GM20431 (cell line): Measurements from ENCODE around the gene FGFR1OP2.

Experiments used
- in situ Hi-C: fragments of 300-500 bp; cut with MseI, MboI; formaldehyde crosslinking; loops from one replicate; pipeline ENCODE4 v1.15.0; 2020; ENCODE audit warnings: low sequenced_read_pairs; ENCODE audit not compliant: unreplicated experiment

The FGFR1OP2 gene

GRCh38 chr12:27000961-27001360, 62.7 kb downstream of the FGFR1OP2 start:
- in situ Hi-C loops = no loop called here

DNA sequence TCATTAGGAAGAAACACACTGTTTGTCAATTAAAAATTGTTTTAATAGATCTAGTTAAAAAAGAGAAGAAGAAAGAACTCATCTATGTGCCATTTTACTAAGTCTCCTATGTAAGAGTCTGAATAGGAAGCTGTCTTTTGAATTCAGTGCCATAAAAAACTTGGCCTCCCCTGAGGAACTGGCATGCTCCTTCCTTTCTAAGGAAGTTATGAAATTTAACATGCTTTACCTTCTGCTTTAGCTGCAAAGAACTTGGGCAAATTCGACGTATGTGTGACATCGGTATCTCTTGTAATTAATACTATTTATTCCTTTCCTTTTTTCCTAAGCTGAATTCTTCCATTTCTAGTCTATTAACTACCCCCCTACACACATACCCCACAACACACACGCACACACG, 63.4 kb downstream of the FGFR1OP2 start:
- in situ Hi-C loops = no loop called here

GRCh38 chr12:27002141-27002540, 63.9 kb downstream of the FGFR1OP2 start:
- in situ Hi-C loops = no loop called here

GRCh38 chr12:27003421-27004381, 65.4 kb downstream of the FGFR1OP2 start:
- in situ Hi-C loops = no loop called here

DNA sequence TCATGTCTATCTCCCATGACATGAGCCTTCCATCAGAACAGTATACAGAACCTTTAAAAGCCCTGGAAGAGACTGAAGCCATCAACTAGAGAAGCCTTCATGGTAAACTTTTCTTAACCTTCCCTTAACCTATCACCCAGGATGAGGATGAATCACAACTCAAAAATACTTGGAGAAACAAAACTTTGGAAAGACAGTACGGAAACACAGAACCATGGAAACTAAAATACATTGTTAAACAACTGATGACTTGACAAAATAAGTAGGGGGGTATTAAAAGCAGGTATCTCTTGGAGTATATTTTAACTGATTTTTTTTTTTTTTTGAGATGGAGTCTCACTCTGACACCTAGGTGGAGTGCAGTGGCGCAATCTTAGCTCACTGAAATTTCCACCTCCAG, 67.2 kb downstream of the FGFR1OP2 start:
- in situ Hi-C loops = no loop called here

DNA sequence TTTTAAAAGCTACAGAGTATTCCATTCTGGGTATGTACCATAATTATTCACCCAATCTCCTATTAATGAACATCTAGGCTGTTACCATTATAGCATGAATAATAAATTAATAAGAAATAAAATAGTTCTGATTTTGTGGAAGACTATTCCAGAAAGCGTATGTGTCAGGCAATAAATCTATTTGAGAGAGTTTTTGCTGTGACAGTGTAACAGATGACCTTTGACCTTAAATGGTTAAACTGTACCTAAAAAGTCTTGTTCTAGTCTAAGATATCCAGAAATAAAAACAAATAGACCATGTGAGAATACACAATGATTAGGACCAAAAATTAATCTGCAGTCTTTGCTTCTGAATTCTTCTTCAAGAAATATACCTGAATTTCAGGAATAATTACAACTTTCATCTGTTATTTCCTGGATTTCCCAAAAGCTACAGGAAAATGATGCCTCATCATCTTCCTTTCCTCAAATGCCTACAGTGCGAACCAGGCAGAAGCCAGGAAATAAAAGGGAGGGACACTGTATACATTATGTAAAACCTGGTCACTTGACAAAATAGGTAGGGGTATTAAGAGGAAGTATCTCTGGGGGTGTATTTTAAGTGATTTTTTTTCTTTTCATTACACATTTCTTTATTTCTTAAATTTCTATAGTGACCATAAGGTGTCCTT, 68.7 kb downstream of the FGFR1OP2 start:
- in situ Hi-C loops = no loop called here

DNA sequence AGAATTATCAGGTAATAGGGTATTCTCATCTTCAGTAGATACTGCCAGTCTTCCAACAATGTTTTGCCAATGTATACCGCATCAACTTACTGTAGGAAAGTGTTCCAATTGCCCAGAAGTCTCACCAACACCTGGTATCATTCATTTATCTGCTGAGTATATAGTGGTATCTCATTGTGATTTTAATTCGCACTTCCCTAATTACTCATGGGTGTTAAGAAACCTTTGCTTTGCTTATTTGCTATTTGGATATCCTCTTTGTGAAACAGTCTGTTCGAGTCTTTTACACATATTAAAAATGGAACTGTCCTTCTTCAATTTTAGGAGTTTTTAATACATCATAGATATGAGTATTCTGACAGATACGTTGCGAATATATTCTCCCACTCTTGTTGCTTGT, 69.8 kb downstream of the FGFR1OP2 start:
- in situ Hi-C loops = no loop called here

DNA sequence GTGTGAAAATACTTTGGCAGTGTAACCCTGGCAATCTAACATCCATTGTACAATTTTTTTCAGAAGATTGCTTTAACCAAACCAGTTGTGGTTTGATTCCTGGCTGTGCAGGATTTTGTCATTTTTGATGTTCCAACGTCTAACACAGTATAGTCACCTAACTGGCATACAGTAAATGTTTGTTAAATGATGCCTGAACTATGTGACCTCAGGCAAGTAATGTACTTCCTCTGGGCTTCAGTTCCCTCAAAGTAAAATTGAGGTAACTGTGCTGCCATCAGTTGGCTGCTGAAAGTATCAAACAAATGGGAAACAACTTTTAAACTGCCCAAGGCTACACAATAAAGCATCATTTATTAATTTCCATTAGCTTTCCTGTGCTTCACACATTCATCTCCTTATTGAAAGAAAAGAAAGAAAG, 71.6 kb downstream of the FGFR1OP2 start:
- in situ Hi-C loops = no loop called here

GRCh38 chr12:27012239-27012981, 74.1 kb downstream of the FGFR1OP2 start:
- in situ Hi-C loops = no loop called here

DNA sequence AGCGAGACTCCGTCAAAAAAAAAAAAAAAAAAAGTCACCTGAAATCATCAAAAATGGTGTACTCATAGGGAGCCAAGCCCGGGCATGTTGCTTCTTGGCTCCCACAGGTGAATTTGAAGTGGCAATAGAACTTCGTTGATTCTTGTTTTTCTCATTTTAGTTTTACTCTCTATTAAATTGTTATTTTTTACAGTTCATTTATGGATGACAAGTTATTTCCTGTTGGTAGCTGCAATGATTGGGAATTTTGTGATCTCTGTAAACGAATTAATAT, 74.6 kb downstream of the FGFR1OP2 start:
- in situ Hi-C loops = no loop called here

DNA sequence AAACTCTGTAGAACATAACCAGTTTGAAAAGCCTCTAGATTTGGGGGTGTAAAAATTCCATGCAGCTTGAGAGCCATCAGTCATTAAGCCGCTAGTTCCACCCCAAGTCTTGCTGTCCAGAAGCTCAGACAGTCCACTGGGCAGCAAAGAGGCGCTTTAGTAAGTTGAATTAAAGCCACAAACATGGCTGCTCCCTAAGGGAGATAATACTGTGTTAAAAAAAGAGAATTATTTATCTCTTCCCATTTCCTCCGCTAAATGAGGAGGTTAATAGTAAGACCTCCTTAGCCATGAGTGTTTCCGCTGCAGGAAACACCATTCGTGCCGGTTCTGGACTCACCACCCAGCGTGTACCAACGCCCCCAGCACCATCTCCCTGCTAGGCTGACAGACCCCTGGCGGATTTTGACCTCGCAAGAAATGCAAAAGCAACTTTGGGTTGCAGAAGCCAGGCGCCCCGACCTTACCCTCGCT, 75.4 kb downstream of the FGFR1OP2 start:
- in situ Hi-C loops = no loop called here

DNA sequence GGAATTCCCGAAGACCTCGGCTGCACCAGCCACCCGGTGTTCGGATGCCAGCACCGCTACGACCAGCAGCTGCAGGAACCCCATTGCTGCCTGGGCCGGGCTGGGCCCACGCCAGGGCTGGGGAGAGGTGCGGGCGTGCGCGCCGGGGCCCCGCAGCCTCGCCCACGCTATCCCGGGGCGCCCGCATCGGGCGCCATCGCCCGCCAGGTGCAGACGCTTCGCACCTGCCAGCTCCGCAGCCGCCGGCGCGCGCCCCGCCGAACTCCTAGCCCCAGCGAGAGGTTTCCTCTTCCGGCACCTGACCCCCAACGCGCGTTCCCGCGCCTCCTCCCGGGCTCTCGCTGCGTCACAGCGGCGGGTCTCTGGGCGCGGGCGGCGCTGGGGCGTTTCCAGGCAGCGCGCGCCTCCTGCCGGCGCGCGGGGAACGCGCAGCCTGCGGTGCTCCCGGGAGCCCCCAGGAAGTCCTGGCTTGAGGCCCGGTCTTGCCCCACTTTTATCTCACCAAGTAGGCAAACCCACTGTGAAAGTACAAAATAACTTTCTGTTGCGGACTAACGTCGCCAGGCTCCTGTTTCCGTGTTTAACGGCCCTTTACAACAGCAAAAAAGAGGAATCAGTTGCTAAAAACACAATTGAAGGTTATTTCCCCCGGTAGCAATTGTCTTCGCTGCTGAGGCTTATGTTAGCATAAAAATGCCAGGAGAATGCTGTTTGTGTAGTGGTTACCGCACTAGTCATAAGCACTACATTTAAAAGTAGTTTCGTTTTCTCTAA, 76.0 kb downstream of the FGFR1OP2 start, which contains the start of gene TM7SF3:
Gene TM7SF3, minus strand, starts transcription at position 300 of the 774 bp plus-strand sequence. Its CDS starts 216 bp downstream, at position 84.
- in situ Hi-C loops = no loop called here

DNA sequence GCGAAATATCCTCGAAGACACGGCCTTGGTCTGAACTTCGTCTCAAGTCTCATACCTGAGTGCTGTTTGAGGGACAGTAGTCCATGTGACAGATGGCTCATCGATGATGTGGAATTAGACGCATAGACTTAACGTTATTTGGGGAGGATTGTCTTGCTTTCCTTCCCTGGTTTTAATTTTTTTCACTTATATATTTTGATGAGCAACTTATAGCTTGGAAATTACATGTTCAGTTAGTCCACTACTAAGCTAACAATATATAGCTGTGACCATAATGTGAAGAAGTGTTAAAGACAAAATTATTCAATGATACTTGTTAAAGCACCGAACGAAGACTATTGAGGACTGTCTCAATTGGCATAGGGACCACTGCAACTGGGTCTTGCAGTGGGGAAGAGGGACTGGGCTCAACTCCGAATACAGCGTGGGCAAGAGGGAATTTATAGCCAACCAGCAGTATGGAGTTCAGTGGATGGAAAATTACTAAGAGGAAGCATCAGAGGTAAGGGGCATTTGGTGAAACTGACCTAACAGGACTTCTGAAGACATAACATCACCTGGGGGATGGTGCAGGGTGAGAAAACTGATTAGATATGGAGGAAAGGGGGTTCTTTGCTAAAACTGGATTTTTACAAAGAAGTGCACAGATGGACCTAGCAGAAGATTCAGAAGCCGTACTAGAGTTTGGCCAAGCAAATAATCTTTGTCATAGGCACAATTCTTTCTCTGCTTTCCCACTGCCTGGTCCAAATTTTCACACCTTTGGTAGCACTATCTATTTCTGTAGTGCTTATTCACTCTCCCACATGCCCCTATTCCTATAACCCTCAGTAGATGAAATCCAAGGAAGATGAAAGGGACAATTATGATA, 76.8 kb downstream of the FGFR1OP2 start:
- in situ Hi-C loops = no loop called here

DNA sequence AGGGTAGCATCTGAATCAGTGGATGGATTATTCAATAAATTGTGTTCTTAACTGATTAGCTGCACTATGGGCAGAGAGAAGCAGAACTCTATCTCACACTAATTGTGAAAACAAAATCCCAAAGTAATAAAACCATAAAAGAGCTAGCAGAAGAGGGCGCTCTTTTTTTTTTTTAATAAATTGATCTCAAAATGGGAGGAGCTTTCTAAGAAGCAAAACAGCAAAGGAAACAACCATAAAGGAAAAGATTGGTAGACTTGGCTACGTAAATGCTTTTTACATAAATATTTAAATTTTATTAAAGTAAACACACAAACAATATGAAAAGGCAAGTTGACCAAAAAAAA, 77.4 kb downstream of the FGFR1OP2 start:
- in situ Hi-C loops = no loop called here
